NAMALWA (cell line): ENCODE measurements around the gene SPECC1L.
A peak's percentile ranks its signal among the peaks of the same experiment; 100 is the strongest.

Experiments used
- DNase-seq: peaks from one replicate; pipeline ENCODE4 v3.0.0-alpha.2; 2015; ENCODE audit warnings: low spot score

The SPECC1L gene

DNA sequence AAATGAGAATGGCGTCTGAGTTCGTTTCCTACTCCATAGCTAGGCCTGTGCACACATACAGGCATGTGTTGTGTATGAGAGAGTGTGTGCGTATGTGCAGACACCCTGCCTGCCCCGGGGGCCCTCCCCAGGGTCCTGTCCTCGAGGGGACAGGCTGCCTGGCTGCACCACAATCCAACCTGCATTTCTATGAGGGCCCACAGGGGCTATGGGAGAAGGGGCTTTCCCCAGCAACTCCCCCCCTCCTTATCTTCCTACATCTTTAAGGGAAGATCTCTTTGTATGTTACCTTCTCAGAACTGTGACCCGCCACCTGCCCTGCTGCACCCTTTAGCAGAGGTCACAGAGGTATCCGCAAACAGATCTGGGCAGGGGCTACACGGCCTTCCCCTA is 171.7 kb downstream of the SPECC1L start:
- no peak for DNase-seq

DNA sequence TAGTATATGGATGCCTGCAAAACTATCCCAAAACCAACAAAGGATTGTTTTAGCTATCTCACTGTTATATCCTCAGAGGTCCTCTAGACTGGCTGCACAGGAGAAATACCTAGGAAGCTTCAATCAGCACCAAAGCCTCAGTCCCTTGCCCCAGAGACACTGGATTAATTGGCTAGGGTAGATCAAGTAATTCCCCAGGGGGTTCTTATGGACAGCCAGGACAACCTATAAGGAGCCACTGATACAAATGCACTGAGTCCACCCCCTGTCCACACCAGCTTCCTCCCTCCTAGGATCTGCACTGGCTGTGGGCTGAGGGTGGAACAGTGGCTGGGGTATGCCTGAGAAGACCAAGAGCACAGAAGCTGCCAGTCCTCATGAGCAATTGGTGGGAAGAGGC is 173.0 kb downstream of the SPECC1L start:
- DNase-seq: no peak

DNA sequence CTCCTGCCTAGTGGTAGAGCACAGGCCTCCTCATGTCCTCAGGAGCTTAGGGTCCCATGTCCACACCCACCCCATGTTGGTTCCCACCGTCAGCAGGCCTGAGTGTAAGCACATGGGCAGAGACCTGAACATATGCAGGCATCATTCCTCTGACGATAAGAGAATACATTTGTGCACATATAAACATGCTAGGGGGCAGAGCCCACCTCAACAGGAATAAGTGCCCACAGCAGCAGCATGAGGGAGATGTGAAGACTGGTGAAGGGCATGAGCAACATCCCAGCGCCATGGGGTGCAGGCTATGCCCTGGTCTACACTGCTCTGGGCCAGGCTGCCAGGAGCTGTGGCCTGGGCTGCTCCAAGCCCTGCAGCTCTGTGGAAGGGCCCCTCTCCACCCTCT is 173.6 kb downstream of the SPECC1L start:
- no peak for DNase-seq

DNA sequence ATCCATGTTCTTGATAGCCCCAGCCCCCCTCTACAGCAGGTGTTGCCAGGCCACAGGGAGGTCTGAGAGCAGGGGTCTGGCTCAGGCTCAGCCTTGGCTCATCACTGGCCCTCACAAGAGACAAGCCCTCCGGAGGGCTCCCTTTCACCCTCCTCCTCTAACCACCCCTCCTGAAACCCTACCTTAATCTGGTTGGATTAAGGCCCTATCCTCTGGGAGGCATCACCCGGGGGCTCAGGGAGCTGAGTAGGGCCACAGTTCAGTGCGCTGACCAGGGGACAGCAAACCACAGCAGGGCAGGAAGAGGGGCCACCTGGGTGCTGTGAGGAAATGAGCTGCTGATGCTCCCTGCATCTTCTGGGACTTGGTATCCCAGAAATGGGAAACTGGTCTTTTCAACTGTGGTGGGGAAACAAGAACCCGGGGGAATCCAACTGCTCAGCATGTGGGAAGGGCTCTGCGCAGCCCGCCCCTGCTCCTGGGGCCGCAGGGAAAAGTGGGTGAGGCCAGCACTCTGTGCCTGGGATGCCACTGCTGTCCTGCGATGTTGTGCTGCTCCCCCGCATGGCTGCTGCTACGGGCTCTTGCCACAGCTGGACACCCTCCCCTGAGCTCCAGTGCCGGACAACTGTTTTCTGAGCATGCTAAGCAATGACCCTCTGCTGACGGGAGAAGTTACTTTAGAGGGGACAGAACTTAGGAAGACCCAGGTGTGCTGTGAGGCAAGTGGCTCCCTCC is 174.3 kb downstream of the SPECC1L start:
- DNase-seq: no peak

DNA sequence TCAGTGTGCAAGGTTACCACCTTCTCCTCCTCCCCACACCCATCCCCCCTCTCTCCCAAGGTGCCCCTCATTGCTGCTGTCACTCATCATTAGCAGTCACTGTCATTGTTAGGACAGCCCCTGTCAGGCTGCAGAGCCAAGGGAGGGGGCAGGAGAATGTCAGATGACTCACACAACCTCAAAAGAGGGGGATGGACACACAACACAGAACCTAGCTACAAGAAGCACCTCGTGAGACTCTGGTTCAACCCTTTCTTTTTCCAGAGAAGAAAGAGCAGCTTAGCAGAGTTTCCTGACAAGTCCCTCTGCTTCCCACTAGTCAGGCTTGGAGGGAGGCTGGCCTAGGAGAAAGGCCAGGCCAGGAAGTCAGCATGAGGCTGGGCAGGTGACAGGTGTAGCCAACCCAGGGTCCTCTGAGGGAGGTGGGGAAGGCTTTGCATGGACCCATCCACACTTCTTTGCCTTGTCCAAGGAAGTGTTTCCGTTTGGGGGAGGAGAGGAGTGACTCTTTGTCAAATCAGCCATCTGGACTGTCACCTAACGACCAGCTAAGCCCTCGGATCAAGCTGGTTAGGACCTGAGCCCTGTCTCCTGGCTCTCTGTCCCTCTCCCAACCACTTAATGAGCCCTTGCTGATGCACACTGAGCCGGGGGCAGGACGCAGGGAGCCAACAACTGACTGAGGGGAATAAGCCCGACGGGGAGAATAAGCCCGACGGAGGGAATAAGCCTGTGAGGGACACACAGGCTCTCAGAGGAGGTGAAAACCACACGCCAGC is 175.0 kb downstream of the SPECC1L start:
- DNase-seq: no peak

DNA sequence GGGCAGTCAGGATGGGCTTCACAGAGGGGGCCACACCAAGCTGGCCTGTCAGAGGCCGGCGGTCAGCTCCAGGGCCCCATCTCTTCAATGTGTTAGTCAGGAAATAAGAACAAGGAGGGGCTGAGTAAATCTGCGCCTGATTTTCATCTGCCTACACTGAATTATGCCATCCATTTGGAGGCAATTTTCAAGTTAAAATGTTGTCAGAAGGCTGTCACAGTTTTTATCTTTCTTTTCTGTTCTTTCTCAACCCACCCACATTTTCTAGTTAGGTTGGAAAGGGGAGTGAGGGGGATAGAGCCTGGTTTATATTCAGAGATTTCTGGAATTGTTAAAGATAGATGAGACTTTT is 175.6 kb downstream of the SPECC1L start:
- no peak for DNase-seq

DNA sequence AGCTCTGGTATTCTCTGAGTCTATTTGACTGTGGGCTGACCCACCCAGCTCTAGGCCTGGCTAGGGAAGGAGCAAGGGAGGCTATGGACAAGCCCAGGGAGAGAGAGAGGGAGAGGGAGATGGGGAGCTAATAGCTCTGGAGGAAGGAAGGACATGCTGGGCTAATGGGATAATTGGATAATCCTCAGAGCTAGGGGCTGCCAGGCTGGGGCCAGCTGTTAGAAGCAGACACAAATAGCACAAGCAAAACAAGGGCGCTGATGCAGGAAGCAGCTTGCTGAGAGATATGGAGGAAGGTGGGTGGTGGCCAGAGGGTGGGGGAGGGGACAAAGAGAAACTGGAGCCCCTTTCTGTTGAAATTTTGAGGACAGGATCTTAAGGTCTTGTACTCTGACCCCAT is 180.0 kb downstream of the SPECC1L start:
- DNase-seq: no peak

DNA sequence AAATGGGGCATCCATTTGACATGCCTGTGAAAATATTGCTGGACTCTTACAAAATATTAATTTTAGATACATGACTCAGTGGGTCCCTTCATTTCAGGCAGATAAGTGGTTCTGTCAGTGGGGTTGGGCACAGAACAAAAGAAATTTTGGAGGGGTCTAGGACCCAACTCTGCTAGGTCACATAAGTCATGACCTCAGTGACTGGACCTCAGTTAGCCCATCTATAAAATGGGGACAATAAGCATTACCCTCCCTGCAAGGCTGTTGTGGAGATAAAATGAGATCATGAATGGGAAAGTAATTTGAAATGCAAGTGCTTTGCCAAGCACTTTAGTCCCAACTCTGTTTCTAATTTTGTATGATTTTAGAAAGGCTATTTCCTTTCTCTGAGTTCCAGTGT is 180.5 kb downstream of the SPECC1L start:
- no peak for DNase-seq

DNA sequence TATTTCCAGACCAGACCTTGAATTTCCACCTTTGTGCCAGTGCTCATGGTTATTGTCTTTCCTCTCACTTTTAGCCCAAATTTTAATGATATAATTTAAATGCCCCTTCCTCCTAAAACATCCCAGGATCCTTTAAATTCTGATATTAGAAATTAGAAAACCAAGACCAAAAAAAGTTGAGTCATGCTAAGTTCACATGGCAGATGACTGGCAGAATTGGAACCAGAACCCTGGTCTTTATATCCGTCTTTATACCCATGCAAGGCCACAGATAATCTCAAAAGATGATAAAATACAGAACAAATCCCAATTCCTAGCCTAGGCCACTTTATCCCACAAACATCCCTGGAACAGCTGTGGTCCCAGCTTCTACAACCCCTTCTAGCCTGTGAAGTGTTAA is 183.2 kb downstream of the SPECC1L start:
- no peak for DNase-seq

DNA sequence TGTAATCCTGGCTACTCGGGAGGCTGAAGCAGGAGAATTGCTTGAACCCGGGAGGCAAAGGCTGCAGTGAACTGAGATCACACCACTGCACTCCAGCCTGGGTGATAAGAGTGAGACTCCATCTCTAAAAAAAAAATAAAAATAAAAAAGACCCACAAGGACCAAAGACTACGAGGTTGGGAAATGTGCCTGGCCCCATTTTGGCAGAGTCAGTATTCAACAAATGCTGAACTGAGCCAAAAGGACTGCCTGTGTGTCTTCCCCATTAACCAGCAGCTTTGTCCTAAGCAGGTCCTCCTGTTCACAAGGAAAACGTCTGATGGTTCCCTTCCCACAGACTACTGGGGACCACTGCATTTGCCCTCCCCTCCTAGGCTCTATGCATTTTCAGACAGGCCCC is 184.4 kb downstream of the SPECC1L start:
- no peak for DNase-seq

DNA sequence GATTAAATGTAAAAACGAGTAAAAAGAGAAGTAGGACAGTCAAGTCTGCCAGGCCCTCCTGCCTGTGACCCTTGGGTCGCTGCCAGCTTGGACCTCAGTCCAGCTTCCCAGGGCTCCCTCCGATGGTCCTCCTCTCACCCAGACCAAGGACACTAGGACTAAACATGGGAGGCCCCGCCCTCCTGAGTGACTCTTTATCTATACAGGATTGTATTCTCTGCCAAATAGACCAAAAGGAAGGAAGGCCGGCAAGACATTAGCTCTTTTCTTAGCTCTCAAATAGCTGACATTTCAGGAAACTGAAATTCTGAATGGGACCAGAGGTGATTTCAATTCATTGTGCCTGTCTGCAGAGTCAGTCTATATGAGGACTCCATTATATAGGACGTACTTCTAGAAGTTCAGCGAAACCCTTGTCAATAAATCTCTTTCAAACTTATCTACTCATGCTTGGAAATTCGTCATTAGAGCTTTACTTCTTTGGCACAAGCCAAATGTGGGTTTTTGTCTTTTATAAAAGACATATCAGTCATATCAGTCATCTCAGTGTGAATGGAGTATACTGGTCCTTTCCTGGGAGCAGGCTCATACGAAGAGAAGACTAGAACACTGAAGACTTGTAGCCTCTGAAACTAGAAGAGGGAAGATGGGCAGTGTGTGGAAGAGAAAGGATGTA is 185.3 kb downstream of the SPECC1L start:
- DNase-seq: no peak

DNA sequence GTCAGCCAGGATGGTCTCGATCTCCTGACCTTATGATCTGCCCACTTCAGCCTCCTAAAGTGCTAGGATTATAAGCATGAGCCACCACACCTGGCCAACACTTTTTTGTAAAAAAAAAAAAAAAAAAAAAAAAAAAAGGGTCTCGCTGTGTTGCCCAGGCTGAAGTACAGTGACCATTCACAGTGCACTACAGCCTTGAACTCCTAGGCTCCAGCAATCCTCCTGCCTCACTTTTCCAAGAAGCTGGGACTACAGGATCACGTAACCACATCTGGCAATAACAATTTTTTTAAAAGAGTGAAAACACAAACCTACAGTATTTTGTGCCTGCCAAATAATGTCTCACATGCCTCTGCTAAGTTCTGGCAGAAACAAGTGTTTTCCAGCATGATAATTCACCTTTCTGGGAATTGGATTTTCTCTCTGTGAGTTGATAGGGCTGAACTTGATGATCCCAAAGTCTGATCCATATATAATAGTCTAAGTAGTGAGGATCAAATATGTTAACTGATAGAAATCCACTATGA is 187.3 kb downstream of the SPECC1L start:
- DNase-seq: no peak

DNA sequence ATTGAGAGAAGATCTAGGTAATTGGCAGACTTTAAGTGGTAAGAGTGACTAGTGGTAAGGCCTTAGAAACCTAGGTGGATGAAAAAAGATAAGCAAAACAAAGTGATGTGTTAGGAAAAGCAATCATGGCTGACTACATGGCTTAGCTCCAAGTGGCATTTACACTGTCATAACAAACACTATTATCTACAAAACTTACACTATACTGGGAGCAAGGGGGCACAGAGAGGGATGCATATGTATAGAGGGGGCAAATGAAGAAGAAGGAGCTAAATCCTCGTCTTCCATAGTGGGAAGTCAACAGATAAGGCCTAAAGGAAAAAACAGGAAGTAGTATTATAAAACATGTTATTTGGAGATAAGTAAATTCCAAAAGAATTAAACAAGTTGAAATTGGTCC is 189.3 kb downstream of the SPECC1L start:
- DNase-seq: no peak

DNA sequence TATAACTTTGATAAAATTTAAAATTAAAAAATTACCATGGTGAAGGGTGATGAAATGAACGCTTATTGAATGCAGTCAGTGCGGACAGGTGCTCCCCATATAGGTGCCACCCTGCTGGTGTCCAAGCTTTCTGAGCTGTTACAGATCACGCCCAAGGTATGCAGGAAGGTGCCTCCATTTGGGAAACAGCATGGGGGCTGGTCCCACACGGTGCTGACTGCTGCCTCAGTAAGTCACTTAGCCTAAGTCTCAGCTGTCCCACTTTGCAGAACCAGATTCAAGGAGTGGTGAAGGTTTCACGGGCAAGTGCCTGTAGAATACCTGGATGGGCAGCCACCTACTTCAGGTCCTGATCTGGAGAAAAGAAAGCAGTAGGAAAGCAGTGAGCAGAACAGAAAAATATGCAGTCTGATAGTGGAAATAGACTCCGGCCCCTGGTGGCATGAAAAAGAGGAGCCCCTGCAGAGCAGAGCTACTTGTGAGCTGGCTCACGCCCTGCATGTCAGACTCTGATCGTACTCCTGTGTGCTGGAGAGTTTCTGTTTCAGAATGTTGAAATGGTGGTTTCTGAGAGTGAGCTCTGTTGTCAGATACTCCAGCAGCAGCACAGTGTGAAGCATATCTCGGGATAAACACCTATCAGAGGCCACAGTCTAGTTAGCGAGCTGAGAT is 189.9 kb downstream of the SPECC1L start:
- DNase-seq: no peak

DNA sequence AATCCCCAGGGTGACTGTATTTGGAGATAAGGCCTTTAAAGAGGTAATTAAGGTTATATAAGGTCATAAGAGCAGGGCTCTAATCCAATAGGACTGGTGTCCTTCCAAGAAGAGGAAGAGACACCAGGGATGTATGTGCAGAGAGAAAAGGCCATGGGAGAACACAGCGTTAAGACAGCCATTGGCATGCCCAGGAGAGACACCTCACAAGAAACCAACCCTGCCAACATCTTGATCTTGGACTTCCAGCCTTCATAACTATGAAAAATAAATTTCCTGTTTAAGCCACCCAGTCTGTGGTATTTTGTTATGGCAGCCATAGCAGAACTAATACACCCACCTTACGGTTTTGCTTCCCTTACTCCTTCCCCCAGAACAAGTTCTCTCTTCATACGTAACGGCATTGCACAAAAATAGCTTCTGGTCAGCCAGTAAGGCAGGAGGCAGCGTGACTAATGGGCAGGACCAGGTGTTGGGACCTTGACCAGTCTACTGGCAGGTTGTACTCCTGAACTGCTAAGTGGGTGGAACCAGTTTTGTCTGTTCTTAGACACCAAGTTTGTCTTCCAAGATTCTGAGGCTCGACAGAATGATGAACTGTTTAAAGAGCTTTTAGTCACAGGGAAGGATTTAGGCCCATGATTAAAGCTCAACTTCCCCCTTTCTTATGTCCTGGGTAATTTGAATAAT is 192.6 kb downstream of the SPECC1L start:
- DNase-seq: peak; percentile 23

DNA sequence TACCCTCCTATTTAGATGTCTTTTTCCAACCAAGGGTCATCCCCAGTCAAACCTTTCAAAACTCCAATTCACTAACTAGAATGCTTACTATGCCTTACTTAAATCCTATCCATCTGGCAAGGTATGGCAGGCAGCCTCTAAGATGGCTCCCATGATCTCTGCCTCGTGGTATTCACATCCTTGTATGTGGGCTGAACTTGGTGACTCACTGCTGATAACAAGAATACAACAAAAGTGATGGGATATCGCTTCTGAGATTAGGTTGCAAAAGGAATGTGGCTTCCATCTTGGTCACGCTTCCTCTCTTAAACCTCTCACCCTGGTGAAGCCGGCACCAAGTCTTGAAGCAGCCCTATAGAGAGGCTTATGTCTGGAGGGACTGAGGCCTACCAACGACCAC is 194.9 kb downstream of the SPECC1L start:
- no peak for DNase-seq

DNA sequence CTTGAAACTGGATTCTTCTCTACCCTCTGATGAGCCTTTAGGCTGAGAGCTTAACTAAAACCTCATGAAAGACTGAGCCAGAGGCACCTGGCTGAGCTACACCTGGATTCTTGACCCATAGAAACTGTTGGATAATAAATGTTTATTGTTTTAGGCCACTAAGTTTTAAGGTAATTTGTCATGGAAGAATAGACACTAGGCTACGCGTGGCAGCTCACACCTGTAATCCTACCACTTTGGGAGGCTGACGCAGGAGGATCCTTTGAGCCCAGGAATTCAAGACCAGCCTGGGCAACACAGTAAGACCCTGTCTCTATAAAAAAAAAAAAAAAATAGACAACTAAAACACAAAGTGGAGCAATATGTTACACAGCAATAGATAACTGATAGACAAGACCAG is 195.3 kb downstream of the SPECC1L start:
- DNase-seq: no peak

DNA sequence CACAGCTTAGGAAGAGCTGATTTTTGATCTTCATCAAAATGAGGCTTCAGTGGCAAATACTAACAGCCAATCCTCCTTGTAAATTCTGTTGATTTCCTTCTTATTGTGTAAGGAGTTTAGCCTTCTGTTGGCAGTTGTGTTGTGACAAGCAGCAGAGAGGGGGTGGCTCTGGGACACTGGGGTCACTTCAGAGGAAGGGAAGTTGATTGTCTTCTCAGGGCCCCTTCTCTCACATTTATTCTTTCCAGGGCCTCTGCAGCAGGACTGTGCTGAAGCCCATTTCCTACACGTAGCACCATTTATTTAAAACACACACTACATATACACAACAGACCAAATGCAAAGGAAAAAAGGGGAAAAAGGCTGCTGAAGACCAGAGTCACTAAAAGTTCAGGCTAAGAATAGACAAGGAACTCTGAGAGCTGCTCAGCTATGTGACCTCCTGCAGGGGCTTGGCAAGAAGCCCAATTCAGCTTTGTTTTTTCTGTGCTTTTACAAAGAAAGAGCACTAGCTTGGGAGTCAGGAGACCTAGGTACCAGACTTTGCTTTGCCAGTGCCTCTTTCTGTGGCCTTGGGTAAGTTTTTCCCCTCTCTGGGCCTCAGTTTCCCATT is 196.2 kb downstream of the SPECC1L start:
- DNase-seq: peak; percentile 52

DNA sequence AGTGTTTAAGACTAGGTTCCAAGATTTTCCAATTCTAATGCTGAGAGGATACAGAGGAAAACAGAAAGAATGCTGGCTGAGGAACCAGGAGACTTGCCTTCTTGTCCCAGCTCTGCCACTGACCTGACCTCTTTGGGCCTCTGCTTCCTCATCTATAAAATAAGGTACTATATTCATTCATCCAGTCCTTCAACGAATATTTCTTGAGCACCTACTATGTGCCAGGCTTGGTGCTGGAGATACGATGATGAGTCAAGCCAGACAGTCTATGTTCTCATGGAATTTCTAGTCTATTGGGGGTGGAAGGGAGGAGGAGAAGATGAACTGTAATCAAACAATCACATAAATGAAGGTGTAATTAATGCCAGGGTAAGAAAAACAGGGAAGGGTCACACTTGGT is 196.7 kb downstream of the SPECC1L start:
- no peak for DNase-seq
